HEK293 (cell line): ENCODE results near the gene NIPAL3.

Source experiments
- EGR2 ChIP-seq: fragments of 450-650 bp; formaldehyde crosslinking; IDR thresholded peaks from 2 replicates; pipeline ENCODE4 v1.5.1; 2016; ENCODE audit warnings: low read depth, missing biosample characterization, missing genetic modification characterization
- FEZF1 ChIP-seq: fragments of 450-650 bp; formaldehyde crosslinking; IDR thresholded peaks from 2 replicates; pipeline ENCODE4 v1.5.1; 2016; ENCODE audit warnings: missing biosample characterization, missing genetic modification characterization
- GLI4 ChIP-seq: fragments of 450-650 bp; formaldehyde crosslinking; IDR thresholded peaks from 2 replicates; pipeline ENCODE4 v1.5.1; 2016; ENCODE audit warnings: missing biosample characterization, missing genetic modification characterization
- GLIS1 ChIP-seq: fragments of 450-650 bp; formaldehyde crosslinking; IDR thresholded peaks from 2 replicates; pipeline ENCODE4 v1.5.1; 2016; ENCODE audit warnings: missing biosample characterization, missing genetic modification characterization
- HOXD13 ChIP-seq: sonication (generic); formaldehyde crosslinking; IDR thresholded peaks from 2 replicates; pipeline ENCODE4 v1.8.0; 2022; ENCODE audit warnings: missing genetic modification reagents, borderline replicate concordance
- INSM2 ChIP-seq: fragments of 450-650 bp; formaldehyde crosslinking; IDR thresholded peaks from 2 replicates; pipeline ENCODE4 v1.5.1; 2016; ENCODE audit warnings: missing biosample characterization, missing genetic modification characterization
- KLF7 ChIP-seq: fragments of 450-650 bp; formaldehyde crosslinking; IDR thresholded peaks from 2 replicates; pipeline ENCODE4 v1.5.1; 2016; ENCODE audit warnings: missing biosample characterization, missing genetic modification characterization, borderline replicate concordance
- KLF9 ChIP-seq: fragments of 450-650 bp; formaldehyde crosslinking; IDR thresholded peaks from 2 replicates; pipeline ENCODE4 v1.5.1; 2016; ENCODE audit warnings: missing biosample characterization, missing genetic modification characterization, low read depth
- OSR2 ChIP-seq: fragments of 450-650 bp; formaldehyde crosslinking; IDR thresholded peaks from 2 replicates; pipeline ENCODE4 v1.5.1; 2016; ENCODE audit warnings: missing biosample characterization, missing genetic modification characterization
- OVOL3 ChIP-seq: fragments of 450-650 bp; formaldehyde crosslinking; IDR thresholded peaks from 2 replicates; pipeline ENCODE4 v1.5.1; 2016; ENCODE audit warnings: missing biosample characterization, missing genetic modification characterization
- ZBTB20 ChIP-seq: fragments of 450-650 bp; formaldehyde crosslinking; IDR thresholded peaks from 2 replicates; pipeline ENCODE4 v1.5.1; 2016; ENCODE audit warnings: missing biosample characterization, missing genetic modification characterization
- ZNF133 ChIP-seq: fragments of 450-650 bp; formaldehyde crosslinking; IDR thresholded peaks from 2 replicates; pipeline ENCODE4 v1.5.1; 2016; ENCODE audit warnings: missing biosample characterization, missing genetic modification characterization
- ZNF140 ChIP-seq: fragments of 450-650 bp; formaldehyde crosslinking; IDR thresholded peaks from 2 replicates; pipeline ENCODE4 v1.5.1; 2016; ENCODE audit warnings: missing biosample characterization, missing genetic modification characterization
- ZNF184 ChIP-seq: fragments of 450-650 bp; IDR thresholded peaks from 2 replicates; pipeline ENCODE4 v1.5.1; 2018; ENCODE audit warnings: missing biosample characterization, mild to moderate bottlenecking, missing genetic modification characterization
- ZNF2 ChIP-seq: fragments of 450-650 bp; formaldehyde crosslinking; IDR thresholded peaks from 2 replicates; pipeline ENCODE4 v1.5.1; 2016; ENCODE audit warnings: missing biosample characterization, missing genetic modification characterization
- ZNF202 ChIP-seq: fragments of 450-650 bp; formaldehyde crosslinking; IDR thresholded peaks from 2 replicates; pipeline ENCODE4 v1.5.1; 2016; ENCODE audit warnings: missing biosample characterization, missing genetic modification characterization, borderline replicate concordance
- ZNF211 ChIP-seq: fragments of 450-650 bp; formaldehyde crosslinking; IDR thresholded peaks from 2 replicates; pipeline ENCODE4 v1.5.1; 2016; ENCODE audit warnings: low read depth, missing biosample characterization, missing genetic modification characterization
- ZNF214 ChIP-seq: fragments of 450-650 bp; formaldehyde crosslinking; IDR thresholded peaks from 2 replicates; pipeline ENCODE4 v1.5.1; 2017; ENCODE audit warnings: missing biosample characterization, mild to moderate bottlenecking, missing genetic modification characterization, borderline replicate concordance
- ZNF221 ChIP-seq: fragments of 450-650 bp; formaldehyde crosslinking; IDR thresholded peaks from 2 replicates; pipeline ENCODE4 v1.5.1; 2017; ENCODE audit warnings: missing biosample characterization, missing genetic modification characterization, borderline replicate concordance
- ZNF223 ChIP-seq: fragments of 450-650 bp; formaldehyde crosslinking; IDR thresholded peaks from 2 replicates; pipeline ENCODE4 v1.5.1; 2016; ENCODE audit warnings: missing biosample characterization, missing genetic modification characterization
- ZNF23 ChIP-seq: fragments of 450-650 bp; formaldehyde crosslinking; IDR thresholded peaks from 2 replicates; pipeline ENCODE4 v1.5.1; 2016; ENCODE audit warnings: missing biosample characterization, missing genetic modification characterization, borderline replicate concordance
- ZNF518A ChIP-seq: fragments of 450-650 bp; formaldehyde crosslinking; conservative IDR thresholded peaks from 2 replicates; pipeline ENCODE4 v1.5.1; 2016; ENCODE audit warnings: low read depth, missing biosample characterization, missing genetic modification characterization
- ZNF544 ChIP-seq: fragments of 450-650 bp; formaldehyde crosslinking; IDR thresholded peaks from 2 replicates; pipeline ENCODE4 v1.5.0; 2017; ENCODE audit warnings: missing biosample characterization, missing genetic modification characterization
- ZNF571 ChIP-seq: fragments of 450-650 bp; formaldehyde crosslinking; IDR thresholded peaks from 2 replicates; pipeline ENCODE4 v1.5.0; 2017; ENCODE audit warnings: missing biosample characterization, missing genetic modification characterization
- ZNF621 ChIP-seq: fragments of 450-650 bp; formaldehyde crosslinking; IDR thresholded peaks from 2 replicates; pipeline ENCODE4 v1.5.1; 2017; ENCODE audit warnings: missing biosample characterization, missing genetic modification characterization
- ZNF624 ChIP-seq: fragments of 450-650 bp; formaldehyde crosslinking; IDR thresholded peaks from 2 replicates; pipeline ENCODE4 v1.5.1; 2017; ENCODE audit warnings: missing biosample characterization, missing genetic modification characterization
- ZNF629 ChIP-seq: fragments of 450-650 bp; formaldehyde crosslinking; IDR thresholded peaks from 2 replicates; pipeline ENCODE4 v1.5.1; 2017; ENCODE audit warnings: missing biosample characterization, missing genetic modification characterization
- ZNF639 ChIP-seq: fragments of 450-650 bp; formaldehyde crosslinking; IDR thresholded peaks from 2 replicates; pipeline ENCODE4 v1.5.1; 2016; ENCODE audit warnings: missing biosample characterization, missing genetic modification characterization
- ZNF660 ChIP-seq: fragments of 450-650 bp; IDR thresholded peaks from 2 replicates; pipeline ENCODE4 v1.5.1; 2018; ENCODE audit warnings: missing biosample characterization, mild to moderate bottlenecking, missing genetic modification characterization
- ZNF704 ChIP-seq: fragments of 450-650 bp; formaldehyde crosslinking; IDR thresholded peaks from 2 replicates; pipeline ENCODE4 v1.5.1; 2016; ENCODE audit warnings: missing biosample characterization, missing genetic modification characterization
- ZNF776 ChIP-seq: fragments of 450-650 bp; formaldehyde crosslinking; IDR thresholded peaks from 2 replicates; pipeline ENCODE4 v1.5.0; 2017; ENCODE audit warnings: missing biosample characterization, missing genetic modification characterization, borderline replicate concordance
- ZNF791 ChIP-seq: fragments of 450-650 bp; formaldehyde crosslinking; IDR thresholded peaks from 2 replicates; pipeline ENCODE4 v1.5.1; 2016; ENCODE audit warnings: missing biosample characterization, missing genetic modification characterization
- ZNF830 ChIP-seq: fragments of 450-650 bp; IDR thresholded peaks from 2 replicates; pipeline ENCODE4 v1.5.0; 2018; ENCODE audit warnings: missing biosample characterization, missing genetic modification characterization, low read depth, mild to moderate bottlenecking, moderate library complexity
- ZSCAN16 ChIP-seq: fragments of 450-650 bp; formaldehyde crosslinking; IDR thresholded peaks from 2 replicates; pipeline ENCODE4 v1.5.1; 2016; ENCODE audit warnings: missing biosample characterization, missing genetic modification characterization

NIPAL3 gene

GRCh38 chr1:24502065-24502708 lies 86.6 kb downstream of the NIPAL3 start (continued):
- TF ChIP-seq ZNF639 (tag by site-specific recombination) (no peak), ZNF629 (tag by site-specific recombination) (no peak; the same call in 1 of the 2 replicates), ZNF221 (no peak), ZSCAN16 (tag by site-specific recombination) (no peak), OVOL3 (tag by site-specific recombination) (no peak), ZNF704 (no peak), GLIS1 (tag by site-specific recombination) (no peak), FEZF1 (no peak), ZNF571 (tag by site-specific recombination) (no peak), ZBTB20 (tag by site-specific recombination) (peak; percentile 50; the same call in 1 of the 2 replicates), ZNF660 (no peak), ZNF23 (tag by site-specific recombination) (no peak), ZNF2 (tag by site-specific recombination) (peak; percentile 34; the same call in 1 of the 2 replicates), EGR2 (peak; percentile 63), ZNF211 (tag by site-specific recombination) (no peak), ZNF624 (tag by site-specific recombination) (no peak), KLF7 (tag by site-specific recombination) (0 out of 2 replicates have a peak, but pooled peaks have one; percentile 9), ZNF184 (tag by site-specific recombination) (no peak), KLF9 (0 out of 2 replicates have a peak, but pooled peaks have one; percentile 31), ZNF544 (tag by site-specific recombination) (no peak), ZNF791 (tag by site-specific recombination) (no peak), ZNF140 (tag by site-specific recombination) (no peak), GLI4 (tag by site-specific recombination) (no peak), ZNF830 (tag by site-specific recombination) (no peak), ZNF133 (no peak), INSM2 (tag by site-specific recombination) (no peak), ZNF776 (tag by site-specific recombination) (no peak), OSR2 (tag by site-specific recombination) (no peak), ZNF621 (tag by site-specific recombination) (no peak), ZNF223 (tag by site-specific recombination) (no peak), HOXD13 (CRISPR knock-in tag) (no peak), ZNF202 (tag by site-specific recombination) (no peak), ZNF214 (tag by site-specific recombination) (no peak), ZNF518A (no peak)
